HL-60 (cell line): ENCODE measurements around the gene CPAMD8.

Experiments used
- DNase-seq, 2 experiments: peaks; one replicate each; pipeline ENCODE4 v3.0.0-alpha.2; 2010 to 2020; ENCODE audit warnings: low read depth in 1 of 2, low spot score in 1 of 2
- H3K27ac ChIP-seq: fragments of 250-450 bp; sonication (Bioruptor Pico); replicated peaks from 2 replicates; pipeline ENCODE4 v1.5.1; 2020; ENCODE audit warnings: mild to moderate bottlenecking, moderate library complexity
- H3K27me3 ChIP-seq: fragments of 250-450 bp; sonication (Bioruptor Pico); 2 replicates; pipeline ENCODE4 v1.5.1; 2021; ENCODE audit warnings: mild to moderate bottlenecking, moderate library complexity; ENCODE audit not compliant: insufficient read depth, poor library complexity, severe bottlenecking
- H3K4me3 ChIP-seq: replicated peaks from 2 replicates; pipeline ENCODE4 v1.5.1; 2011; ENCODE audit warnings: mild to moderate bottlenecking, control low read depth, low read length; ENCODE audit not compliant: insufficient read depth
- GABPA ChIP-seq: IDR thresholded peaks from 2 replicates; pipeline ENCODE4 v1.6.1; 2012; ENCODE audit warnings: low read depth
- POLR2AphosphoS5 ChIP-seq: IDR thresholded peaks from 2 replicates; pipeline ENCODE4 v1.6.1; 2012; ENCODE audit warnings: low read depth
- REST ChIP-seq: IDR thresholded peaks from 2 replicates; pipeline ENCODE4 v1.6.1; 2012; ENCODE audit warnings: low read depth; ENCODE audit not compliant: insufficient replicate concordance
- SPI1 ChIP-seq: IDR thresholded peaks from 2 replicates; pipeline ENCODE4 v1.6.1; 2012; ENCODE audit warnings: low read depth, mild to moderate bottlenecking, borderline replicate concordance
- TF ChIP-seq, protein P1 (sequence below): IDR thresholded peaks from one replicate; pipeline ENCODE4 v1.5.1; 2011; ENCODE audit warnings: low read length, control low read depth, inconsistent platforms; ENCODE audit not compliant: insufficient read depth

The CPAMD8 gene

GRCh38 chr19:16928351-16928750, 98.3 kb downstream of the CPAMD8 start:
- no peak for TF ChIP-seq GABPA
- TF ChIP-seq, protein P1, sequence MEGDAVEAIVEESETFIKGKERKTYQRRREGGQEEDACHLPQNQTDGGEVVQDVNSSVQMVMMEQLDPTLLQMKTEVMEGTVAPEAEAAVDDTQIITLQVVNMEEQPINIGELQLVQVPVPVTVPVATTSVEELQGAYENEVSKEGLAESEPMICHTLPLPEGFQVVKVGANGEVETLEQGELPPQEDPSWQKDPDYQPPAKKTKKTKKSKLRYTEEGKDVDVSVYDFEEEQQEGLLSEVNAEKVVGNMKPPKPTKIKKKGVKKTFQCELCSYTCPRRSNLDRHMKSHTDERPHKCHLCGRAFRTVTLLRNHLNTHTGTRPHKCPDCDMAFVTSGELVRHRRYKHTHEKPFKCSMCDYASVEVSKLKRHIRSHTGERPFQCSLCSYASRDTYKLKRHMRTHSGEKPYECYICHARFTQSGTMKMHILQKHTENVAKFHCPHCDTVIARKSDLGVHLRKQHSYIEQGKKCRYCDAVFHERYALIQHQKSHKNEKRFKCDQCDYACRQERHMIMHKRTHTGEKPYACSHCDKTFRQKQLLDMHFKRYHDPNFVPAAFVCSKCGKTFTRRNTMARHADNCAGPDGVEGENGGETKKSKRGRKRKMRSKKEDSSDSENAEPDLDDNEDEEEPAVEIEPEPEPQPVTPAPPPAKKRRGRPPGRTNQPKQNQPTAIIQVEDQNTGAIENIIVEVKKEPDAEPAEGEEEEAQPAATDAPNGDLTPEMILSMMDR, result no peak
- TF ChIP-seq REST, result no peak
- no peak for TF ChIP-seq POLR2AphosphoS5
- no peak overlapping the region for H3K27ac ChIP-seq
- no peak for DNase-seq
- no peaks in the 10 kb centered on the region for H3K27me3 ChIP-seq
- no peak overlapping the region for H3K4me3 ChIP-seq

GRCh38 chr19:16927883-16928282, 98.7 kb downstream of the CPAMD8 start:
- H3K4me3 ChIP-seq, result no peak overlapping the region
- no peak for DNase-seq
- no peak for TF ChIP-seq POLR2AphosphoS5
- TF ChIP-seq, protein P1, result no peak
- TF ChIP-seq GABPA, result no peak
- no peak for TF ChIP-seq SPI1
- no peak for TF ChIP-seq REST
- H3K27ac ChIP-seq, result no peak overlapping the region
- no peaks in the 10 kb centered on the region for H3K27me3 ChIP-seq

DNA sequence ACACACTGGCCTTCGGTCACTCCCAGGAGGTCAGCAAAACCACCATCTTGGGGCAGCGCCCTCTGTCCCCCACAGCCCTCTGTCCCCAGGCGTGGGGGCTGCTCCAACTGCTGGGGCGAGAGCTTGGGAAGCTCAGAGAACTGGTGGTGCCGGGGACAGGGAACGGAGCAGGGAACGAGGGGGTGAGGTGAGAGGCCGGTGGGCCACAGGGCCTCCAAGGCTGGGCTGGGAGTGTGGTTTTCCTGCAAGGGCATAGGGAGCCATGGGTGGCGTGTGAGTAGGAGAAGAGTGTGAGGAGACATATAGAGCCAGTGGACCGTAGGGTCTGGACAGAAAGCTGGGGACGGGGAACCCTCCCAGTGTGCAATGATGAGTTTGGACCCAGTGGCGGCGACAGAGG, 103.7 kb downstream of the CPAMD8 start:
- no peak overlapping the region for H3K4me3 ChIP-seq
- TF ChIP-seq, protein P1, result no peak
- TF ChIP-seq GABPA (no peak), REST (no peak), SPI1 (no peak), POLR2AphosphoS5 (no peak)
- no peaks in the 10 kb centered on the region for H3K27me3 ChIP-seq
- no peak overlapping the region for H3K27ac ChIP-seq
- no peak for DNase-seq
